ENCODE measurements around the gene ZNF316.

The ZNF316 gene

GRCh38 chr7:6606866-6607583 is 30.1 kb upstream of the ZNF316 start:
- Histone ChIP-seq H3K4me2 (no peak overlapping the region), H3K4me3 (no peak overlapping the region), H4K20me1 (peaks cover 0 to 83% (median 52%) of the 10 kb centered on the region in 11 experiments; a peak in 20 of 22 replicates)

GRCh38 chr7:6607651-6608051 is 29.5 kb upstream of the ZNF316 start:
- Histone ChIP-seq H3K36me3 (peaks cover 58 to 82% (median 70%) of the 10 kb centered on the region in 11 experiments), H3K4me3 (no peak overlapping the region), H4K20me1 (peaks cover 0 to 77% (median 45%) of the 10 kb centered on the region in 11 experiments; a peak in 20 of 22 replicates), H3K9ac (no peak overlapping the region), H3K9me3 (replicated peaks in 1 of 11) (no peaks in the 10 kb centered on the region), H3K4me1 (peaks cover 0 to 11% (median 9%) of the 10 kb centered on the region in 10 experiments; a peak in 17 of 20 replicates), H3K4me2 (no peak overlapping the region), H3K27ac (no peak overlapping the region), H3K27me3 (peaks cover 0 to 9% (median 3%) of the 10 kb centered on the region in 11 experiments; a peak in 11 of 22 replicates)
- TF ChIP-seq Cebpa-rat (IDR thresholded peaks at IDR 0.05), result no peak

More at GRCh38 chr7:6606866-6607583, 30.1 kb upstream of the ZNF316 start:
- 0 out of 22 replicates have a peak, but pooled peaks cover 0 to 3% (median 0%) of the 10 kb centered on the region in 11 experiments for H3K27me3 ChIP-seq
- no peaks in the 10 kb centered on the region for H3K9me3 ChIP-seq (replicated peaks in 1 of 11)
- peaks cover 65 to 88% (median 77%) of the 10 kb centered on the region in 11 experiments for H3K36me3 ChIP-seq
- no peak overlapping the region for H3K9ac ChIP-seq
- H3K4me1 ChIP-seq, result peaks cover 0 to 9% (median 8%) of the 10 kb centered on the region in 10 experiments; a peak in 17 of 20 replicates
- no peak overlapping the region for H3K27ac ChIP-seq
- no peak for TF ChIP-seq Cebpa-rat (IDR thresholded peaks at IDR 0.05)

GRCh38 chr7:6608081-6608480 is 29.0 kb upstream of the ZNF316 start:
- no peak for TF ChIP-seq Cebpa-rat (IDR thresholded peaks at IDR 0.05)
- peaks cover 0 to 11% (median 9%) of the 10 kb centered on the region in 10 experiments; a peak in 17 of 20 replicates for H3K4me1 ChIP-seq

GRCh38 chr7:6608794-6609193 is 28.3 kb upstream of the ZNF316 start:
- TF ChIP-seq Cebpa-rat (IDR thresholded peaks at IDR 0.05), result no peak
- Histone ChIP-seq H3K4me2 (no peak overlapping the region), H3K27me3 (peaks cover 6 to 19% (median 13%) of the 10 kb centered on the region in 11 experiments), H3K4me1 (peaks cover 0 to 11% (median 9%) of the 10 kb centered on the region in 10 experiments; a peak in 17 of 20 replicates), H3K9ac (no peak overlapping the region), H3K4me3 (no peak overlapping the region), H3K27ac (no peak overlapping the region), H3K36me3 (peaks cover 47 to 70% (median 59%) of the 10 kb centered on the region in 11 experiments), H4K20me1 (peaks cover 0 to 67% (median 41%) of the 10 kb centered on the region in 11 experiments; a peak in 20 of 22 replicates), H3K9me3 (replicated peaks in 1 of 11) (no peaks in the 10 kb centered on the region)

More at GRCh38 chr7:6608081-6608480, 29.0 kb upstream of the ZNF316 start:
- Histone ChIP-seq H3K9ac (no peak overlapping the region), H3K36me3 (peaks cover 54 to 78% (median 66%) of the 10 kb centered on the region in 11 experiments), H3K27me3 (peaks cover 0 to 13% (median 7%) of the 10 kb centered on the region in 11 experiments; a peak in 11 of 22 replicates), H3K4me2 (no peak overlapping the region), H3K27ac (no peak overlapping the region), H3K4me3 (no peak overlapping the region), H4K20me1 (peaks cover 0 to 73% (median 44%) of the 10 kb centered on the region in 11 experiments; a peak in 20 of 22 replicates), H3K9me3 (replicated peaks in 1 of 11) (no peaks in the 10 kb centered on the region)

GRCh38 chr7:6612819-6613218 is 24.3 kb upstream of the ZNF316 start:
- Histone ChIP-seq H4K20me1 (peaks cover 0 to 55% (median 18%) of the 10 kb centered on the region in 11 experiments; a peak in 15 of 22 replicates), H3K9me3 (replicated peaks in 1 of 11) (no peaks in the 10 kb centered on the region), H3K27ac (no peak overlapping the region), H3K36me3 (peaks cover 14 to 31% (median 21%) of the 10 kb centered on the region in 11 experiments), H3K9ac (no peak overlapping the region), H3K4me1 (peaks cover 10 to 34% (median 26%) of the 10 kb centered on the region in 10 experiments), H3K4me3 (no peak overlapping the region), H3K27me3 (peaks cover 44 to 59% (median 52%) of the 10 kb centered on the region in 11 experiments), H3K4me2 (no peak overlapping the region)
- TF ChIP-seq Cebpa-rat (IDR thresholded peaks at IDR 0.05), result no peak

- H3K4me2 ChIP-seq, result no peak overlapping the region
- H3K36me3 ChIP-seq, result peaks cover 7 to 23% (median 12%) of the 10 kb centered on the region in 11 experiments
- peaks cover 49 to 68% (median 61%) of the 10 kb centered on the region in 11 experiments for H3K27me3 ChIP-seq
- peaks cover 0 to 54% (median 13%) of the 10 kb centered on the region in 11 experiments; a peak in 12 of 22 replicates for H4K20me1 ChIP-seq
- H3K4me3 ChIP-seq, result no peak overlapping the region
- H3K4me1 ChIP-seq, result peaks cover 10 to 34% (median 26%) of the 10 kb centered on the region in 10 experiments
- no peak overlapping the region for H3K27ac ChIP-seq
- no peak for TF ChIP-seq Cebpa-rat (IDR thresholded peaks at IDR 0.05)
- H3K9ac ChIP-seq, result no peak overlapping the region
- no peaks in the 10 kb centered on the region for H3K9me3 ChIP-seq (replicated peaks in 1 of 11)
These were observed 23.4 kb upstream of the ZNF316 start for GRCh38 chr7:6613706-6614105.

GRCh38 chr7:6614953-6615722 is 22.0 kb upstream of the ZNF316 start, which contains the start of gene ZNF853:
ZNF853 (plus strand) TSS chr7:6615610; CDS start chr7:6616175, 565 bp downstream.
- no peak for TF ChIP-seq Cebpa-rat (IDR thresholded peaks at IDR 0.05)
- H3K9ac ChIP-seq, result peak within 1 kb of the TSS; percentile 42 to 72 (median 61); a peak in 17 of 22 replicates
- H3K27me3 ChIP-seq, result peaks cover 49 to 70% (median 62%) of the 10 kb centered on the region in 11 experiments
- peak within 1 kb of the TSS; percentile 81 to 99 (median 92) for H3K4me2 ChIP-seq
- peaks cover 10 to 37% (median 28%) of the 10 kb centered on the region in 10 experiments for H3K4me1 ChIP-seq
- H3K27ac ChIP-seq, result peak within 1 kb of the TSS in 1 of 11 experiments; percentile 36; a peak in 2 of 22 replicates
- peak within 1 kb of the TSS; percentile 46 to 71 (median 59) for H3K4me3 ChIP-seq
- peaks cover 0 to 9% (median 0%) of the 10 kb centered on the region in 11 experiments; a peak in 5 of 22 replicates for H3K36me3 ChIP-seq
- peaks cover 0 to 45% (median 6%) of the 10 kb centered on the region in 11 experiments; a peak in 9 of 22 replicates for H4K20me1 ChIP-seq
- no peaks in the 10 kb centered on the region for H3K9me3 ChIP-seq (replicated peaks in 1 of 11)

All from BLaER1 treated with 17β-estradiol and CSF1 and Interleukin-3, amounts not matched to agents 10 nM and 100 nM (cell line).